ENCODE results near the gene ANKS1A.

Gene ANKS1A

DNA sequence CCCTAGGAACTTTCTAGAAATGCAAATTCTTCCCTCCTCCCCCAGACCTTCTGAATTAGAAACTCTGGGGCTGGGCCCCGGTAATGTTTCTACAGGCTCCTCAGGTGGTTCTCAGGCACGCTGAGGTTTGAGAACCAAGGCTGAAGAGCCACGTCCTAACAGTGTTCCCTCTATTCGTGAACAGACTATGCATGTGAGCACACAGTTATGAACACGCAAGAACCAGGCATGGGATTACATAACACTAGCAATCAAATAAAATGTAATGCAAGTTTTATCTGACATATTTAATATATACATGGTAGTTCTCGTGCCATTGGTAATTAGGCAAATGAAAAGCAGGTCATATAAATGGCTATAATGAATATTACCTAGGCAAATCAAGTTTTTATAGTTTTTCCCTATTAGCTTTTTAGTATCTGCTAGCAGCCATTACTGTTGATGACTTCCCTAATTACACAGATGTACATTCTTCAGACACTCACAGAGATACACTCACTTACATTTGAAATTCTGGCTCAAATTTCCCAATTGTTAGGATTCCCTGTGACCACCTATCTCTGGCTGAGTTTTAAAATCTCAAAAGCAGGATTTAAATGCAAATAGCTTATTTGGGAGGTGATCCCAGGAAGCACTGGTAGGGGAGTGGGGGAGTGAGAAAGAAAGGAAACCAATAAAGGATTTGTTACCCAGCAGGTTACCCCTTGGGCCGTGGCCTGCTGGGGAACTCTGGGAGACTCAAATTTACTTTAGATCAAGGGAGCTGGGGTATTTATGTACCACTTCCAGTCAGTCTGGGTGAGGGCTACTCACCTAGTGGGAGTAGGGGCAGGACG lies 148.0 kb downstream of the ANKS1A start:
- no peak overlapping the region for H3K27ac ChIP-seq (ENCODE audit: low read depth, low read length)
- H3K27me3 ChIP-seq (ENCODE audit: control insufficient read depth, low read length) = no peaks in the 10 kb centered on the region
- H3K4me3 ChIP-seq (ENCODE audit: low read length) = no peak overlapping the region
- H3K9me2 ChIP-seq (replicated peaks; ENCODE audit: control insufficient read depth, low read length) = no peaks in the 10 kb centered on the region
- no peaks in the 10 kb centered on the region for H3K9me3 ChIP-seq (ENCODE audit: control insufficient read depth, insufficient read depth, low read length)
- no peaks in the 10 kb centered on the region for H3K36me3 ChIP-seq (ENCODE audit: control insufficient read depth, low read length)
- H3K4me2 ChIP-seq (ENCODE audit: low read length) = no peak overlapping the region
- no peaks in the 10 kb centered on the region for H3F3A ChIP-seq (ENCODE audit: control insufficient read depth, insufficient read depth)
- no peak for TF ChIP-seq EZH2phosphoT487 (IDR thresholded peaks at IDR 0.05; ENCODE audit: borderline replicate concordance, low read length)
- TF ChIP-seq, protein P1, sequence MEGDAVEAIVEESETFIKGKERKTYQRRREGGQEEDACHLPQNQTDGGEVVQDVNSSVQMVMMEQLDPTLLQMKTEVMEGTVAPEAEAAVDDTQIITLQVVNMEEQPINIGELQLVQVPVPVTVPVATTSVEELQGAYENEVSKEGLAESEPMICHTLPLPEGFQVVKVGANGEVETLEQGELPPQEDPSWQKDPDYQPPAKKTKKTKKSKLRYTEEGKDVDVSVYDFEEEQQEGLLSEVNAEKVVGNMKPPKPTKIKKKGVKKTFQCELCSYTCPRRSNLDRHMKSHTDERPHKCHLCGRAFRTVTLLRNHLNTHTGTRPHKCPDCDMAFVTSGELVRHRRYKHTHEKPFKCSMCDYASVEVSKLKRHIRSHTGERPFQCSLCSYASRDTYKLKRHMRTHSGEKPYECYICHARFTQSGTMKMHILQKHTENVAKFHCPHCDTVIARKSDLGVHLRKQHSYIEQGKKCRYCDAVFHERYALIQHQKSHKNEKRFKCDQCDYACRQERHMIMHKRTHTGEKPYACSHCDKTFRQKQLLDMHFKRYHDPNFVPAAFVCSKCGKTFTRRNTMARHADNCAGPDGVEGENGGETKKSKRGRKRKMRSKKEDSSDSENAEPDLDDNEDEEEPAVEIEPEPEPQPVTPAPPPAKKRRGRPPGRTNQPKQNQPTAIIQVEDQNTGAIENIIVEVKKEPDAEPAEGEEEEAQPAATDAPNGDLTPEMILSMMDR (IDR thresholded peaks at IDR 0.05; ENCODE audit: low read depth, low read length, poor library complexity, severe bottlenecking) = no peak
- no peaks in the 10 kb centered on the region for H4K20me1 ChIP-seq (ENCODE audit: control insufficient read depth, insufficient read depth, low read depth, low read length)
- 0 out of 2 replicates have a peak, but pooled peaks cover 3% of the 10 kb centered on the region for H3K4me1 ChIP-seq (ENCODE audit: control insufficient read depth, low read length)
- no peaks in the 10 kb centered on the region for H3K79me2 ChIP-seq (ENCODE audit: control insufficient read depth, low read length)

DNA sequence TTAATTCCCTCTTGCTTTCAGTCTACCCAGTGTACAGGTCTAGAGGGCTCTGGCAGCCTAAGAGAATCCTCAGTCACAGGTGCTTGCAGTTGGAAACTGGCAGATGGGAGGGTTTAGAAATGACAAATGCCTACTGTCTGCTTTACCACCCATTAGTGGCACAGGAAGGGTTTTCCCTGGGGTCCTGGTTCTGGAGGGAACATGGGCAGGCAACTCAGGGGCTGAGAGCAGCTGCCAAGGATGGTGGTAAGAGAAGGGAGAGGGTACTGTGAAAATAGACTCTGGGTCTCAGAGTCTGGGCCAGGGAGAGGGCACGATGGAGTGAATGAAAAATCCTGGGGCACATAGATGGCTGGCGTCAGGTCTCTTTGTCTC lies 148.6 kb downstream of the ANKS1A start:
- TF ChIP-seq EZH2phosphoT487 (IDR thresholded peaks at IDR 0.05; ENCODE audit: borderline replicate concordance, low read length) = no peak
- TF ChIP-seq, protein P1 (IDR thresholded peaks at IDR 0.05; ENCODE audit: low read depth, low read length, poor library complexity, severe bottlenecking) = no peak
- no peak overlapping the region for H3K27ac ChIP-seq (ENCODE audit: low read depth, low read length)

DNA sequence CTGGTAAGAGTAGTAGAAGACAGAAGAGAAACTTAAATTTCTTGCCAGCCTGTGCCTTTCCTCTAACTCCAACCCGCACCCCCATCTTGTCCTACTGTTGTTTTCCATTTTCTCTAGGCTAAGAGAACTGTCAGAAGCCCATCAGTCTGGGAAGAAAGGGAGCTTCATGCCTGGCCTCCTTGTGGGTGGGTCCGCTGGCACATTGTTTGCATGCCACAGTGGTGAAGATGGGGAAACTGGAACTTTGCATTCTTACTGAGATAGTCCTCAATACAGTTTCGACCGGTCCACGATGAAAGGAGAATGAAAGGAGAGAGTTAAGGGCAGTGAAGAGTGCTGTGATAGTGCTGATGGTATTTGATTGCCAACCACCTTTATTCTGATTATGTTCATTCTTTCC lies 149.0 kb downstream of the ANKS1A start:
- Histone ChIP-seq H3K9me2 (replicated peaks; ENCODE audit: control insufficient read depth, low read length) (no peaks in the 10 kb centered on the region), H3K27me3 (ENCODE audit: control insufficient read depth, low read length) (no peaks in the 10 kb centered on the region), H3K9me3 (ENCODE audit: control insufficient read depth, insufficient read depth, low read length) (no peaks in the 10 kb centered on the region), H3K4me1 (ENCODE audit: control insufficient read depth, low read length) (0 out of 2 replicates have a peak, but pooled peaks cover 3% of the 10 kb centered on the region), H3K36me3 (ENCODE audit: control insufficient read depth, low read length) (no peaks in the 10 kb centered on the region), H3K4me2 (ENCODE audit: low read length) (no peak overlapping the region), H4K20me1 (ENCODE audit: control insufficient read depth, insufficient read depth, low read depth, low read length) (no peaks in the 10 kb centered on the region), H3K4me3 (ENCODE audit: low read length) (no peak overlapping the region), H3K79me2 (ENCODE audit: control insufficient read depth, low read length) (no peaks in the 10 kb centered on the region), H3F3A (ENCODE audit: control insufficient read depth, insufficient read depth) (no peaks in the 10 kb centered on the region), H3K27ac (ENCODE audit: low read depth, low read length) (no peak overlapping the region)
- TF ChIP-seq, protein P1 (IDR thresholded peaks at IDR 0.05; ENCODE audit: low read depth, low read length, poor library complexity, severe bottlenecking) = no peak
- TF ChIP-seq EZH2phosphoT487 (IDR thresholded peaks at IDR 0.05; ENCODE audit: borderline replicate concordance, low read length) = no peak

More for the DNA sequence above, 148.6 kb downstream of the ANKS1A start:
- H3K36me3 ChIP-seq (ENCODE audit: control insufficient read depth, low read length) = no peaks in the 10 kb centered on the region
- no peak overlapping the region for H3K4me3 ChIP-seq (ENCODE audit: low read length)
- no peaks in the 10 kb centered on the region for H3K9me2 ChIP-seq (replicated peaks; ENCODE audit: control insufficient read depth, low read length)
- 0 out of 2 replicates have a peak, but pooled peaks cover 3% of the 10 kb centered on the region for H3K4me1 ChIP-seq (ENCODE audit: control insufficient read depth, low read length)
- H3K4me2 ChIP-seq (ENCODE audit: low read length) = no peak overlapping the region
- H3K79me2 ChIP-seq (ENCODE audit: control insufficient read depth, low read length) = no peaks in the 10 kb centered on the region
- H3K9me3 ChIP-seq (ENCODE audit: control insufficient read depth, insufficient read depth, low read length) = no peaks in the 10 kb centered on the region
- H4K20me1 ChIP-seq (ENCODE audit: control insufficient read depth, insufficient read depth, low read depth, low read length) = no peaks in the 10 kb centered on the region
- H3K27me3 ChIP-seq (ENCODE audit: control insufficient read depth, low read length) = no peaks in the 10 kb centered on the region
- no peaks in the 10 kb centered on the region for H3F3A ChIP-seq (ENCODE audit: control insufficient read depth, insufficient read depth)
